ENCODE data around the gene CDCA4. TPM values are rescaled to one million over a fixed set of nuclear protein-coding genes. Genes with fewer than 3 reads are reported as not detected.

CDCA4 gene
- total RNA-seq, 2 donors from 2014 or later: 46.6 to 65.1 TPM

- no peaks in the 10 kb centered on the region for H3K9me3 Mint-ChIP-seq
- H3K27ac Mint-ChIP-seq: no peak overlapping the region
- Histone ChIP-seq H3K36me3 (ENCODE audit: control insufficient read depth, insufficient read depth, low read length) (no peaks in the 10 kb centered on the region), H3K4me3 (ENCODE audit: low read length) (no peak overlapping the region), H3K27ac (ENCODE audit: low read depth, low read length) (no peak overlapping the region), H3K9me3 (ENCODE audit: control insufficient read depth, low read length) (no peaks in the 10 kb centered on the region), H3K4me1 (ENCODE audit: control insufficient read depth, insufficient read depth, low read length) (no peaks in the 10 kb centered on the region), H3K9ac (ENCODE audit: extremely low read depth, low read length, poor library complexity, severe bottlenecking) (no peak overlapping the region), H3K27me3 (ENCODE audit: control insufficient read depth, insufficient read depth, low read length, poor library complexity, severe bottlenecking) (no peaks in the 10 kb centered on the region)
- TF ChIP-seq CTCF (conservative IDR thresholded peaks at IDR 0.05): no peak
- DNase-seq: peak; percentile 39
- WGBS, 2 experiments (ENCODE audit: insufficient coverage in 1 of 2, insufficient read length in 1 of 2): 88 to 92% methylated on average over 9 to 18 of the region's 18 CpGs
- H3K36me3 Mint-ChIP-seq (ENCODE audit: low read depth): no peaks in the 10 kb centered on the region
- no peak overlapping the region for H3K4me3 Mint-ChIP-seq
- peaks cover 9% of the 10 kb centered on the region for H3K27me3 Mint-ChIP-seq (ENCODE audit: insufficient read depth)
- no peaks in the 10 kb centered on the region for H3K4me1 Mint-ChIP-seq
These were observed 46.5 kb upstream of the CDCA4 start for GRCh38 chr14:105067140-105067968.

- no peak overlapping the region for H3K4me3 ChIP-seq (ENCODE audit: low read length)
- TF ChIP-seq CTCF (conservative IDR thresholded peaks at IDR 0.05): no peak
- H3K27me3 ChIP-seq (ENCODE audit: control insufficient read depth, insufficient read depth, low read length, poor library complexity, severe bottlenecking): no peaks in the 10 kb centered on the region
- no peak overlapping the region for H3K9ac ChIP-seq (ENCODE audit: extremely low read depth, low read length, poor library complexity, severe bottlenecking)
- H3K9me3 ChIP-seq (ENCODE audit: control insufficient read depth, low read length): no peaks in the 10 kb centered on the region
- DNase-seq: peak; percentile 49
- H3K4me1 ChIP-seq (ENCODE audit: control insufficient read depth, insufficient read depth, low read length): no peaks in the 10 kb centered on the region
- Mint-ChIP-seq H3K4me1 (no peaks in the 10 kb centered on the region), H3K36me3 (ENCODE audit: low read depth) (no peaks in the 10 kb centered on the region), H3K27me3 (ENCODE audit: insufficient read depth) (peaks cover 4% of the 10 kb centered on the region), H3K4me3 (no peak overlapping the region), H3K9me3 (no peaks in the 10 kb centered on the region), H3K27ac (no peak overlapping the region)
- WGBS, 2 experiments (ENCODE audit: insufficient coverage in 1 of 2, insufficient read length in 1 of 2): 89 to 90% methylated on average over 20 to 28 of the region's 28 CpGs
- no peaks in the 10 kb centered on the region for H3K36me3 ChIP-seq (ENCODE audit: control insufficient read depth, insufficient read depth, low read length)
- H3K27ac ChIP-seq (ENCODE audit: low read depth, low read length): no peak overlapping the region
These were observed 45.6 kb upstream of the CDCA4 start for GRCh38 chr14:105066240-105067071.

GRCh38 chr14:105065280-105066228, 44.7 kb upstream of the CDCA4 start, which contains the start of gene GPR132:
GPR132 (minus strand) TSS chr14:105065430; CDS start chr14:105055420, 10,010 bp downstream.
- H3K27ac ChIP-seq (ENCODE audit: low read depth, low read length): no peak within 1 kb of the TSS
- peak; percentile 53 for DNase-seq
- H3K27me3 ChIP-seq (ENCODE audit: control insufficient read depth, insufficient read depth, low read length, poor library complexity, severe bottlenecking): no peaks in the 10 kb centered on the region
- Mint-ChIP-seq H3K36me3 (ENCODE audit: low read depth) (no peaks in the 10 kb centered on the region), H3K4me1 (no peaks in the 10 kb centered on the region), H3K9me3 (no peaks in the 10 kb centered on the region), H3K27ac (peak within 1 kb of the TSS; percentile 39), H3K4me3 (no peak within 1 kb of the TSS), H3K27me3 (ENCODE audit: insufficient read depth) (peaks cover 3% of the 10 kb centered on the region)
- no peaks in the 10 kb centered on the region for H3K9me3 ChIP-seq (ENCODE audit: control insufficient read depth, low read length)
- H3K4me3 ChIP-seq (ENCODE audit: low read length): no peak within 1 kb of the TSS
- no peak within 1 kb of the TSS for H3K9ac ChIP-seq (ENCODE audit: extremely low read depth, low read length, poor library complexity, severe bottlenecking)
- WGBS, 2 experiments (ENCODE audit: insufficient coverage in 1 of 2, insufficient read length in 1 of 2): 71 to 90% methylated on average over 3 to 22 of the region's 22 CpGs
- H3K4me1 ChIP-seq (ENCODE audit: control insufficient read depth, insufficient read depth, low read length): no peaks in the 10 kb centered on the region
- H3K36me3 ChIP-seq (ENCODE audit: control insufficient read depth, insufficient read depth, low read length): no peaks in the 10 kb centered on the region
- no peak for TF ChIP-seq CTCF (conservative IDR thresholded peaks at IDR 0.05)

Data from endodermal cell (in vitro differentiated cells).